C4-2B (cell line): ENCODE data around the gene RGS17.

Source experiments
- H3K27ac ChIP-seq: fragments of 450-650 bp; 2 replicates; pipeline ENCODE4 v1.5.1; 2017
- ZFX ChIP-seq: fragments of 450-650 bp; IDR thresholded peaks from 2 replicates; pipeline ENCODE4 v1.6.1; 2017
- TF ChIP-seq, protein P1 (sequence below): fragments of 450-650 bp; conservative IDR thresholded peaks from 2 replicates; pipeline ENCODE4 v1.5.1; 2017; ENCODE audit warnings: mild to moderate bottlenecking

RGS17 gene

DNA sequence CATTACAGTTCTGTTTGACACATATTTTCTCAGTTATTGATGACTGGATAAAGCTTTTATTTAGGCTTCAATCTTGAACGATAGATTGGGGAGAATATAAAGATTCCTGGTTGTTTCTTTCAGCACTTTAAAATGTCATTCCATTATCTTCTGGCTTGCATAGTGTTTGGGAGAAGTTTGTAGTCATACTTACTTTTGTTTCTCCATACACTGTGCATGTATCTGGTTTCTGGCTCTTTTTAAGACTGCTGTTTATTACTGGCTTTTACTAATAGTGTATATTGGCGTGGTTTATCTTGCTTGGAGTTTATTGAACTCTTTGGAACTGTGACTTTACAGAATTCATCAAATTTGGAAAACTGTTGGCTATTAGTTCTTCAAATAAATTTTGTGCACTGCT, 49.2 kb downstream of the RGS17 start:
- no peak for TF ChIP-seq ZFX
- H3K27ac ChIP-seq, result no peak overlapping the region

DNA sequence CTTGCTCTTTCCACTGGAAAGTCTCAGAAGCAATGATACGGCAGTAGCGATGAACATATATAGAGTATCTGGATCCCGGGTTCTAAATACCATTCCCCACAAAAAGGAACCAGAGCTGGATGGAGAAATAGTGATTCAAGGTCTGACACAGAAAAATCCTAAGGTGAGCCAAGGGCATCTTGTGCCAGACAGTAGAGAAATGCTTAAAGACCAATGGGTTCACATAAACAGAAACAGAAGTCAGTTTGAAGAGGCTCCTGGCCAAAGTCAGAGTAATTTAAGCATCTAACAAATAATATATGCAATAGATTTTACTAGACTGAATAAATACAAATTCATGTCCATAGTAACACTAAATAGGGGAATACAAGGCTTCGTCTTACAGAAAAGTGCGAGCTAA, 54.7 kb downstream of the RGS17 start:
- no peak overlapping the region for H3K27ac ChIP-seq
- TF ChIP-seq, protein P1, sequence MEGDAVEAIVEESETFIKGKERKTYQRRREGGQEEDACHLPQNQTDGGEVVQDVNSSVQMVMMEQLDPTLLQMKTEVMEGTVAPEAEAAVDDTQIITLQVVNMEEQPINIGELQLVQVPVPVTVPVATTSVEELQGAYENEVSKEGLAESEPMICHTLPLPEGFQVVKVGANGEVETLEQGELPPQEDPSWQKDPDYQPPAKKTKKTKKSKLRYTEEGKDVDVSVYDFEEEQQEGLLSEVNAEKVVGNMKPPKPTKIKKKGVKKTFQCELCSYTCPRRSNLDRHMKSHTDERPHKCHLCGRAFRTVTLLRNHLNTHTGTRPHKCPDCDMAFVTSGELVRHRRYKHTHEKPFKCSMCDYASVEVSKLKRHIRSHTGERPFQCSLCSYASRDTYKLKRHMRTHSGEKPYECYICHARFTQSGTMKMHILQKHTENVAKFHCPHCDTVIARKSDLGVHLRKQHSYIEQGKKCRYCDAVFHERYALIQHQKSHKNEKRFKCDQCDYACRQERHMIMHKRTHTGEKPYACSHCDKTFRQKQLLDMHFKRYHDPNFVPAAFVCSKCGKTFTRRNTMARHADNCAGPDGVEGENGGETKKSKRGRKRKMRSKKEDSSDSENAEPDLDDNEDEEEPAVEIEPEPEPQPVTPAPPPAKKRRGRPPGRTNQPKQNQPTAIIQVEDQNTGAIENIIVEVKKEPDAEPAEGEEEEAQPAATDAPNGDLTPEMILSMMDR, result no peak
- no peak for TF ChIP-seq ZFX

DNA sequence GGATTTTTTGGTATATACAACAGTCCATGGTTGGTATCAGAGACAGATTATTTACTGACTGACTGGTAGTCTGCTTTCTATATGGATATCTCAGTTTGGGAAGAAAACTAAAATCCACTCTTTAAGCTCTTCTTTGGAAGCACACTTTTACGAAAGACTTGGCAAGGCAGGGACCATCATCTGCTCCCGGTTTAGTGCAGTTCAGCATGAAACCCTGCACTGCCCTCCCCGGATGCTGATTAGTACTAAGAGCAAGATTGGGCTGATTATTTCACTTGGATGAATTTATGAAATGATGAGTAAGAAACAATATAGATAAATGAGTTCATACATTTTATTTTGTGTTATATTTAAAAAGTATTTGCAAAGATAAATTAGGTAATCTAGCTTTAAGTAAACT, 56.3 kb downstream of the RGS17 start:
- TF ChIP-seq ZFX, result no peak
- TF ChIP-seq, protein P1, result no peak
- H3K27ac ChIP-seq, result no peak overlapping the region

DNA sequence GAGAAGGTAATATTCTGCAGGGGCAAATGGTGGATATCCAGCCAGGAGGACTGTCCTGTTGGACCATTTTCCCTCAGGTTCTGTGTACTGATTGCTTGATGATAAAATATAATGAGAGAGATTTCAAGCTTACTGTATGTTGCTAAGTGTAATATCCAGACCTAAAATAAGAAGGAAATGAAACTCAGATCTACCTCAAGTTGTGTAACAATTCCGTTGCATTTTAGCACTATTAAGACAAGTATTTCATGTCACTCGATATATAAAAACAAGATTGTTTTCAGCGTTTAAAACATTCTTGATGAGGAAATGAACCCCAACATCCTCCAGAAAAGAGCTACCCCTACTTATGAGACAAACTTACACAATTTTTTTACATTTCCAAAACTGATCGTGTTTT, 57.2 kb downstream of the RGS17 start:
- TF ChIP-seq, protein P1, result no peak
- TF ChIP-seq ZFX, result no peak
- H3K27ac ChIP-seq, result no peak overlapping the region

DNA sequence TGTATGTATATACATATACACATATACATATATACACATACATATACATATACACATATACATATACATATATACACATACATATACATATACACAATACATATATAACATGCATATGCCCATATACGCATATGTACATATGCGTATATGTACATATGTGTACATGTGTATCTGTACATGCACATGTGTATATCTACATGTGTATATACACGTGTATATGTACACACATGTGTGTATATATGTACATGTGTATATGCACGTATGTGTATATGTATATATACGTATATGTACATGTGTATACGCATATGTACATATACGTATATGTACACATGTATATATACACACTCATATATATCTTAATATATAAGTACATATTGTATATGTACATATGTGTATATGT, 60.3 kb downstream of the RGS17 start:
- TF ChIP-seq ZFX, result no peak

DNA sequence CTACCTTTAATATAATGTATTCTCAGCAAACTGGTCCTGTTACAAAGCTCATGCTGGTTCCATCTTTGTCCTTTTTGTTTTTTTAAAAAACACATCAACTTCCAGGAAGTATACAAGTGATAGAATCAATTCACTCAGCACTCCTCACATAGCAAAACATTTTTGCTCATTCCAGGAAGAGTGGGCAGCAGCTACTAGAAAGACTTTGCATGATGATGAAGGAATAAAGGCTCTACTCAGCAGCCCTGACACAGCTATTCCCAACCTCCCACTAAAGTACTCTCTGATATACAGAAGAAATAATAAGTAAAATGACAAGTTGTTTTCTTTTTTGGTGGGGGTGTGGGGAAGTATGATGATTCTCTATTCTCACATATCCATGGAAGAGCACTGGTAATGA, 61.2 kb downstream of the RGS17 start:
- TF ChIP-seq, protein P1, result no peak
- no peak for TF ChIP-seq ZFX
- H3K27ac ChIP-seq, result no peak overlapping the region

More for the DNA sequence above, 60.3 kb downstream of the RGS17 start:
- H3K27ac ChIP-seq, result no peak overlapping the region

DNA sequence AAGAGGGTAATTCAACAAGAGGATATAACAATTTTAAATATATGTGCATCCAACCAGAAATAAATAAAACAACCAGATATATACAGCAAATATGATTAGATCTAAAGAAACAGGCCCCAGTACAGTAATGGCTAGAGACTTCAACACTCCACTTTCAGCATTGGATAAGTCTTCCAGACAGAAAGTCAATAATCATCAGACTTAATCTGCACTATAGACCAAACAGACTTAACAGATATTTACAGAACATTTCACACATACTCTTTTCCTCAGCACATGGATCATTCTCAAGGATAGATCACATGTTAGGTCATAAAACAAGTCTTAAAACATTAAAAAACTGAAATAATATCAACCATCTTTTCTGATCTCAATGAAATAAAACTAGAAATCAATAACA, 65.9 kb downstream of the RGS17 start:
- TF ChIP-seq, protein P1, result no peak
- TF ChIP-seq ZFX, result no peak
- no peak overlapping the region for H3K27ac ChIP-seq

DNA sequence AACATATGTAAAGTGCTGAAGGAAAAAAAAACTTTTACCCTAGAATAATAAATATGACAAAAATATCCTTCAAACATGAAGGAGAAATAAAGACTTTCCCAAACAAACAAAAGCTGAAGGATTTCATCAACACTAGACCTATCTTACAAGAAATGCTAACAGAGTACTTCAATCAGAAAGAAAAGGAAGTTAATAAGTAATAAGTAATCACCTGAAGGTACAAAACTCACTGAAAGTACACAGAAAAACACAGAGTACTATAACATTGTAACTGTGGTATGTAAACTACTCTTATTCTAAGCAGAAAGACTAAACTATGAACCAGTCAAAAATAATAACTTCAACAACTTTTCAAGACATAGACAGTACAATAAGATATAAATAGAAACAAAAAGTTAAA, 67.1 kb downstream of the RGS17 start:
- TF ChIP-seq, protein P1, result no peak
- no peak for TF ChIP-seq ZFX
- no peak overlapping the region for H3K27ac ChIP-seq

DNA sequence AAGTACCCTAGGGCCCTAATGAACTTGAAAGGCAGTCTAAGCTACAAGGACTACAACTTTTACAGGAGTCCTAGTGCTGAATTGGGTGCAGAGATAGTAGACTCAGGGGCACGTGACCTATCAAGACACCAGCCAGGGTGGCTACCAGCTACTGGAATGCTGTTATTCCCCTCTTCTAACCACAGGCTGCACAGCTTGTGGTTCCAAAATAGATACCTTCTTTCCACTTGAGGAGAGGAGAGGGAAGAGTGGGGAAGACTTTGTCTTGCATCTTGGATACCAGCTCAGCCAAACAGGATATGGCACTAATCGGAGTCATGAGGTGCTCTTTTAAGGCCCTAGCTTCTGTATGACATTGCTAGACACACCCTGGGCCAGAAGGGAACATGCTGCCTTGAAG, 68.6 kb downstream of the RGS17 start:
- no peak for TF ChIP-seq ZFX
- TF ChIP-seq, protein P1, result no peak

More for the DNA sequence above, 68.6 kb downstream of the RGS17 start:
- H3K27ac ChIP-seq, result no peak overlapping the region
